ENCODE results near the gene TEF. TPM values are rescaled to one million over a fixed set of nuclear protein-coding genes. Genes with fewer than 3 reads are reported as not detected.

Gene TEF
- total RNA-seq, 1 experiment from 2014 or later: 3.9 TPM

GRCh38 chr22:41333806-41334205, 47.9 kb upstream of the TEF start:
- ChIA-PET CTCF (no interaction called here), POLR2A (ENCODE audit: low non-redundant PET) (no interaction called here)
- TF ChIP-seq CTCF (conservative IDR thresholded peaks at IDR 0.05; ENCODE audit: low read depth, low read length) (no peak), EZH2 (IDR thresholded peaks at IDR 0.05; ENCODE audit: borderline replicate concordance, low read depth, low read length, poor library complexity, severe bottlenecking) (no peak)
- intact Hi-C loops (cut with micrococcal nuclease; ENCODE audit: unreplicated experiment): no loop called here
- H3K36me3 ChIP-seq (ENCODE audit: insufficient read depth, low read length, poor library complexity, severe bottlenecking): peaks cover 29% of the 10 kb centered on the region
- H3K4me3 ChIP-seq (ENCODE audit: low read depth, low read length, poor library complexity, severe bottlenecking): no peak overlapping the region
- DNase-seq (ENCODE audit: low spot score): no peak
- H3K4me1 ChIP-seq (ENCODE audit: insufficient read depth, low read length, poor library complexity, severe bottlenecking): no peaks in the 10 kb centered on the region
- H3K9me3 ChIP-seq (ENCODE audit: low read depth, low read length, poor library complexity, severe bottlenecking): no peaks in the 10 kb centered on the region
- BruUV-seq (replicated peaks): no TSS peak
- no peaks in the 10 kb centered on the region for H3K27me3 ChIP-seq (replicated peaks; ENCODE audit: insufficient read depth, low read depth, low read length, poor library complexity)
- no peak overlapping the region for H3K27ac ChIP-seq (ENCODE audit: low read depth, low read length, poor library complexity, severe bottlenecking)

DNA sequence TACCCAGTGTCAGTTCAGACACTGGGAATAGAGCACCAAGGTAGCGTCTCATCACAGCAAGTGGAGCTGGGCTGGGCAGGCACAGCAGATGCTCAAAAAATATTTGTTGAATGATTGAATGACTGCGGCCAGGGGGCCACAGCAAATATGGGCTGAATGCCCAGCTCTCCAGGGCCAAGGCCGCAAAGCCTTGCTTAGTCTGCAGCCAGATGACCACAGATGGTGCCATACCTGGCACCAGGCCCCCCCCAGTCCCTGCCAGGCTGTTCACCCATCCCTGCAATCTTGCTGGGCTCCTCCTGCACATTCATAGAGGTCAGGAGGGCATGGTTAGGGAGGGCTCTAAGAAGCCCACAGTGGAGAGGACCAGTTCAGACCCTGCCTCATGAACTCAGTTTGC, 47.5 kb upstream of the TEF start:
- POLR2A ChIA-PET (ENCODE audit: low non-redundant PET): no interaction called here
- intact Hi-C loops (cut with micrococcal nuclease; ENCODE audit: unreplicated experiment): no loop called here
- no peaks in the 10 kb centered on the region for H3K4me1 ChIP-seq (ENCODE audit: insufficient read depth, low read length, poor library complexity, severe bottlenecking)
- H3K4me3 ChIP-seq (ENCODE audit: low read depth, low read length, poor library complexity, severe bottlenecking): no peak overlapping the region
- H3K9me3 ChIP-seq (ENCODE audit: low read depth, low read length, poor library complexity, severe bottlenecking): no peaks in the 10 kb centered on the region
- no peak overlapping the region for H3K27ac ChIP-seq (ENCODE audit: low read depth, low read length, poor library complexity, severe bottlenecking)
- peaks cover 29% of the 10 kb centered on the region for H3K36me3 ChIP-seq (ENCODE audit: insufficient read depth, low read length, poor library complexity, severe bottlenecking)
- no peaks in the 10 kb centered on the region for H3K27me3 ChIP-seq (replicated peaks; ENCODE audit: insufficient read depth, low read depth, low read length, poor library complexity)
- TF ChIP-seq EZH2 (IDR thresholded peaks at IDR 0.05; ENCODE audit: borderline replicate concordance, low read depth, low read length, poor library complexity, severe bottlenecking) (no peak), CTCF (conservative IDR thresholded peaks at IDR 0.05; ENCODE audit: low read depth, low read length) (no peak)
- DNase-seq (ENCODE audit: low spot score): no peak
- no TSS peak for BruUV-seq (replicated peaks)
- CTCF ChIA-PET: no interaction called here

- POLR2A ChIA-PET (ENCODE audit: low non-redundant PET): no interaction called here
- BruUV-seq (replicated peaks): no TSS peak
Measured at GRCh38 chr22:41334951-41335635, 46.6 kb upstream of the TEF start.

More at GRCh38 chr22:41334951-41335635, 46.6 kb upstream of the TEF start:
- Histone ChIP-seq H3K27me3 (replicated peaks; ENCODE audit: insufficient read depth, low read depth, low read length, poor library complexity) (no peaks in the 10 kb centered on the region), H3K27ac (ENCODE audit: low read depth, low read length, poor library complexity, severe bottlenecking) (no peak overlapping the region), H3K9me3 (ENCODE audit: low read depth, low read length, poor library complexity, severe bottlenecking) (no peaks in the 10 kb centered on the region), H3K4me3 (ENCODE audit: low read depth, low read length, poor library complexity, severe bottlenecking) (no peak overlapping the region), H3K4me1 (ENCODE audit: insufficient read depth, low read length, poor library complexity, severe bottlenecking) (no peaks in the 10 kb centered on the region), H3K36me3 (ENCODE audit: insufficient read depth, low read length, poor library complexity, severe bottlenecking) (peaks cover 21% of the 10 kb centered on the region)
- no peak for DNase-seq (ENCODE audit: low spot score)
- CTCF ChIA-PET: no interaction called here
- TF ChIP-seq EZH2 (IDR thresholded peaks at IDR 0.05; ENCODE audit: borderline replicate concordance, low read depth, low read length, poor library complexity, severe bottlenecking): no peak
- TF ChIP-seq CTCF (conservative IDR thresholded peaks at IDR 0.05; ENCODE audit: low read depth, low read length): no peak
- intact Hi-C loops (cut with micrococcal nuclease; ENCODE audit: unreplicated experiment): no loop called here
